ENCODE data around the gene PKN2.
"Not testable (repeated sequence)": the region's sequence is repeated elsewhere in the genome, so short reads cannot be mapped to it uniquely, and the experiment has no call there.

The PKN2 gene

GRCh38 chr1:88697503-88697902 lies 13.4 kb downstream of the PKN2 start:
- no peak for DNase-seq (ENCODE audit: low spot score in 2 of 2)
- H3K9me3 Mint-ChIP-seq: no peaks in the 10 kb centered on the region
- ATAC-seq (ENCODE audit: low read depth): no peak
- H3K36me3 Mint-ChIP-seq: peaks cover 10% of the 10 kb centered on the region
- no peak overlapping the region for H3K4me3 Mint-ChIP-seq
- peak overlapping the region; percentile 36 for H3K27ac Mint-ChIP-seq
- H3K27me3 Mint-ChIP-seq: no peaks in the 10 kb centered on the region
- H3K4me1 Mint-ChIP-seq: peaks cover 29% of the 10 kb centered on the region

DNA sequence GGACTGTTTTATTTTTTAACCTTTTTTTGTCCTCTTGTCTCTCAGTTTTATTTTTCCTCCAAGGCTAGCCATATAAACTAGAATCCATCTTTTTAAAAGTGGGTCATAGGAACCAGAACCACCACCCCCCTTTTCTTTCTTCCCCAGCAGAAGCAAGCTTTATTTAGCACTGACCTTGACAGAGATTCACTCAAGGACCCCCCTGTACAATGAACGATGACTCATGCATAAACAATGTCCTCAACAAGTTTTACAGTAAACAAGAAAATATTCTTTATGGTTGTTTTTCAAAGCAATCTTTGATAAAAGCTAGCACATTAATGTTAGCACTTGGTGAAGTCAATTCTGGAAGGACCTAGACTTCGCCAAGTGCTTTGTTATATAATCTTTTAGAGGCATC lies 14.1 kb downstream of the PKN2 start:
- peak overlapping the region; percentile 36 for H3K27ac Mint-ChIP-seq
- no peak for ATAC-seq (ENCODE audit: low read depth)
- peaks cover 31% of the 10 kb centered on the region for H3K4me1 Mint-ChIP-seq
- no peaks in the 10 kb centered on the region for H3K9me3 Mint-ChIP-seq
- peaks cover 9% of the 10 kb centered on the region for H3K36me3 Mint-ChIP-seq
- H3K27me3 Mint-ChIP-seq: no peaks in the 10 kb centered on the region
- no peak for DNase-seq (ENCODE audit: low spot score in 2 of 2)
- no peak overlapping the region for H3K4me3 Mint-ChIP-seq

GRCh38 chr1:88698764-88699163 lies 14.7 kb downstream of the PKN2 start:
- H3K4me1 Mint-ChIP-seq: peaks cover 31% of the 10 kb centered on the region
- peaks cover 9% of the 10 kb centered on the region for H3K36me3 Mint-ChIP-seq

GRCh38 chr1:88700425-88701013 lies 16.4 kb downstream of the PKN2 start:
- peaks cover 25% of the 10 kb centered on the region for H3K4me1 Mint-ChIP-seq
- ATAC-seq (ENCODE audit: low read depth) (no peak), DNase-seq (ENCODE audit: low spot score in 2 of 2) (no peak)
- no peaks in the 10 kb centered on the region for H3K27me3 Mint-ChIP-seq
- H3K4me3 Mint-ChIP-seq: no peak overlapping the region
- H3K27ac Mint-ChIP-seq: no peak overlapping the region
- no peaks in the 10 kb centered on the region for H3K9me3 Mint-ChIP-seq
- H3K36me3 Mint-ChIP-seq: peaks cover 2% of the 10 kb centered on the region

More at GRCh38 chr1:88698764-88699163, 14.7 kb downstream of the PKN2 start:
- DNase-seq (ENCODE audit: low spot score in 2 of 2): no peak
- no peak for ATAC-seq (ENCODE audit: low read depth)
- H3K27me3 Mint-ChIP-seq: no peaks in the 10 kb centered on the region
- no peak overlapping the region for H3K4me3 Mint-ChIP-seq
- peak overlapping the region; percentile 2 for H3K27ac Mint-ChIP-seq
- no peaks in the 10 kb centered on the region for H3K9me3 Mint-ChIP-seq

GRCh38 chr1:88701275-88701674 lies 17.2 kb downstream of the PKN2 start:
- DNase-seq (ENCODE audit: low spot score in 2 of 2): peak in 1 of 2 donors; percentile 9
- Mint-ChIP-seq H3K27ac (peak overlapping the region; percentile 86), H3K4me1 (peaks cover 24% of the 10 kb centered on the region), H3K4me3 (peak overlapping the region; percentile 67), H3K36me3 (peaks cover 2% of the 10 kb centered on the region), H3K9me3 (no peaks in the 10 kb centered on the region), H3K27me3 (no peaks in the 10 kb centered on the region)
- peak; percentile 99 for ATAC-seq (ENCODE audit: low read depth)

- not testable (repeated sequence) for H3K36me3 Mint-ChIP-seq; H3K4me3 Mint-ChIP-seq; H3K9me3 Mint-ChIP-seq; ATAC-seq (ENCODE audit: low read depth); H3K27me3 Mint-ChIP-seq; DNase-seq (ENCODE audit: low spot score in 2 of 2)
- Mint-ChIP-seq H3K4me1 (peaks cover 24% of the 10 kb centered on the region), H3K27ac (peak overlapping the region; percentile 86)
Observed at GRCh38 chr1:88701793-88702192, 17.7 kb downstream of the PKN2 start.

DNA sequence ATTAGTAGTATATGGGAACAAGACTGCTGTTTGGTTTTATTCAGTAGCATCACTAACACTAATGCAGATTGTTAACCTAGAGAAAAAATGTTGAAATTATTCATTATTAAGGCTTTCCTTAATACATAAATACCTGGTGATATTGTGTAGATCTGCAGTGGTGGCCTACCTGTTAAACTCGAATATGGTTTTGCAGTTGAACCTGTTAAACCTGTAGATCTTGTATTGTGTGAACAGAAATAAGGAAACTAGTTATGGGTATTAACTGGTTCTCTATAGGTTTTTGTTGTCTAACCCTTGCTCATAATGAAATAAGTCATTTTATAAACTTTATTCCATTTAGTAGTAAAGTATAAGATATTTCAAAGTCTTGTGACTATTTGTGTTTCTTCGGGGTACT lies 23.9 kb downstream of the PKN2 start:
- no peaks in the 10 kb centered on the region for H3K27me3 Mint-ChIP-seq
- ATAC-seq (ENCODE audit: low read depth): no peak
- H3K36me3 Mint-ChIP-seq: peaks cover 17% of the 10 kb centered on the region
- DNase-seq (ENCODE audit: low spot score in 2 of 2): no peak
- no peak overlapping the region for H3K4me3 Mint-ChIP-seq
- H3K9me3 Mint-ChIP-seq: no peaks in the 10 kb centered on the region
- no peak overlapping the region for H3K27ac Mint-ChIP-seq
- H3K4me1 Mint-ChIP-seq: peaks cover 16% of the 10 kb centered on the region

DNA sequence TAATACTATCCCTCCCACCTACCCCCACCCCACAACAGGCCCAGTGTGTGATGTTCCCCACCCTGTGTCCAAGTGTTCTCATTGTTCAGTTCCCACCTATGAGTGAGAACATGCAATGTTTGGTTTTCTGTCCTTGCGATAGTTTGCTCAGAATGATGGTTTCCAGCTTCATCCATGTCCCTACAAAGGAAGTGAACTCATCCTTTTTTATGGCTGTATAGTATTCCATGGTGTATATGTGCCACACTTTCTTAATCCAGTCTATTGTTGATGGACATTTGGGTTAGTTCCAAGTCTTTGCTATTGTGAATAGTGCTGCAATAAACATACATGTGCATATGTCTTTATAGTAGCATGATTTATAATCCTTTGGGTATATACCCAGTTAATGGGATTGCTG lies 28.8 kb downstream of the PKN2 start:
- not testable (repeated sequence) for H3K27me3 Mint-ChIP-seq; DNase-seq (ENCODE audit: low spot score in 2 of 2); ATAC-seq (ENCODE audit: low read depth); H3K27ac Mint-ChIP-seq; H3K9me3 Mint-ChIP-seq; H3K4me3 Mint-ChIP-seq
- H3K36me3 Mint-ChIP-seq: peaks cover 35% of the 10 kb centered on the region
- peaks cover 34% of the 10 kb centered on the region for H3K4me1 Mint-ChIP-seq

DNA sequence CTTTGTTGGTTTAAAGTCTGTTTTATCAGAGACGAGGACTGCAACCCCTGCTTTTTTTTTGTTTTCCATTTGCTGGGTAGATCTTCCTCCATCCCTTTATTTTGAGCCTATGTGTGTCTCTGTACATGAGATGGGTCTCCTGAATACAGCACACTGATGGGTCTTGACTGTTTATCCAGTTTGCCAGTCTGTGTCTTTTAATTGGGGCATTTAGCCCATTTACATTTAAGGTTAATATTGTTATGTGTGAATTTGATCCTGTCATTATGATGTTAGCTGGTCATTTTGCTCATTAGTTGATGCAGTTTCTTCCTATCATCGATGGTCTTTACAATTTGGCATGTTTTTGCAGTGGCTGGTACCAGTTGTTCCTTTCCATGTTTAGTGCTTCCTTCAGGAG lies 32.5 kb downstream of the PKN2 start:
- not testable (repeated sequence) for H3K4me3 Mint-ChIP-seq; H3K9me3 Mint-ChIP-seq; H3K27me3 Mint-ChIP-seq; H3K27ac Mint-ChIP-seq; DNase-seq (ENCODE audit: low spot score in 2 of 2); ATAC-seq (ENCODE audit: low read depth)
- H3K36me3 Mint-ChIP-seq: peaks cover 31% of the 10 kb centered on the region
- H3K4me1 Mint-ChIP-seq: peaks cover 27% of the 10 kb centered on the region

GRCh38 chr1:88722492-88722891 lies 38.4 kb downstream of the PKN2 start:
- no peak for ATAC-seq (ENCODE audit: low read depth)
- Mint-ChIP-seq H3K36me3 (peaks cover 12% of the 10 kb centered on the region), H3K9me3 (no peaks in the 10 kb centered on the region), H3K4me1 (peaks cover 16% of the 10 kb centered on the region), H3K27me3 (no peaks in the 10 kb centered on the region), H3K4me3 (no peak overlapping the region), H3K27ac (no peak overlapping the region)
- DNase-seq (ENCODE audit: low spot score in 2 of 2): no peak

- H3K4me1 Mint-ChIP-seq: peaks cover 16% of the 10 kb centered on the region
- ATAC-seq (ENCODE audit: low read depth): no peak
- H3K27me3 Mint-ChIP-seq: no peaks in the 10 kb centered on the region
- H3K27ac Mint-ChIP-seq: no peak overlapping the region
- no peaks in the 10 kb centered on the region for H3K9me3 Mint-ChIP-seq
- peaks cover 18% of the 10 kb centered on the region for H3K36me3 Mint-ChIP-seq
- no peak for DNase-seq (ENCODE audit: low spot score in 2 of 2)
- no peak overlapping the region for H3K4me3 Mint-ChIP-seq
Observed at GRCh38 chr1:88726697-88727096, 42.6 kb downstream of the PKN2 start.

GRCh38 chr1:88727205-88727604 lies 43.1 kb downstream of the PKN2 start:
- ATAC-seq (ENCODE audit: low read depth) (no peak), DNase-seq (ENCODE audit: low spot score in 2 of 2) (no peak)
- Mint-ChIP-seq H3K9me3 (no peaks in the 10 kb centered on the region), H3K4me3 (no peak overlapping the region), H3K27me3 (no peaks in the 10 kb centered on the region), H3K27ac (no peak overlapping the region), H3K4me1 (peaks cover 16% of the 10 kb centered on the region), H3K36me3 (peaks cover 18% of the 10 kb centered on the region)

DNA sequence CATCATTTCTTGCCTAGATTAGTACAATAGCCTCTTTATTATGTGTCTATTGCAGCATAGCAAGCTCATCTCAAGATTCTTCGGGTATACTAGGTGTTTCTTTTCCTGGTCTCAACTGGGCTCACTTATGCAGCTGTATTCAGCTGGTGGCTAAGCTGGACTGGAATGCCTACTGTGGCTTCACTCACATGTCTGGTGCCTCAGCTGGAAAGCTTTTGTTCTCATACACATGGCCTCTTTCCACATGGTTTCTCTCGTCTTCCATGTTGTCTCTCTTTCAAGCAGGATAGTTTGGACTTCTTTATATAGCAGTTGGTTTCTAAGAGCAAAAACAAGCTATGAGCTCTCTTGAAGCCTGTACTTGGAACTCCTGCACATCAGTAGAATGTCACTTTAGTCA lies 45.2 kb downstream of the PKN2 start:
- H3K36me3 Mint-ChIP-seq: peaks cover 29% of the 10 kb centered on the region
- no peak overlapping the region for H3K4me3 Mint-ChIP-seq
- peaks cover 5% of the 10 kb centered on the region for H3K9me3 Mint-ChIP-seq
- no peaks in the 10 kb centered on the region for H3K27me3 Mint-ChIP-seq
- peak overlapping the region; percentile 50 for H3K27ac Mint-ChIP-seq
- H3K4me1 Mint-ChIP-seq: peaks cover 16% of the 10 kb centered on the region
- ATAC-seq (ENCODE audit: low read depth) (no peak), DNase-seq (ENCODE audit: low spot score in 2 of 2) (no peak)

DNA sequence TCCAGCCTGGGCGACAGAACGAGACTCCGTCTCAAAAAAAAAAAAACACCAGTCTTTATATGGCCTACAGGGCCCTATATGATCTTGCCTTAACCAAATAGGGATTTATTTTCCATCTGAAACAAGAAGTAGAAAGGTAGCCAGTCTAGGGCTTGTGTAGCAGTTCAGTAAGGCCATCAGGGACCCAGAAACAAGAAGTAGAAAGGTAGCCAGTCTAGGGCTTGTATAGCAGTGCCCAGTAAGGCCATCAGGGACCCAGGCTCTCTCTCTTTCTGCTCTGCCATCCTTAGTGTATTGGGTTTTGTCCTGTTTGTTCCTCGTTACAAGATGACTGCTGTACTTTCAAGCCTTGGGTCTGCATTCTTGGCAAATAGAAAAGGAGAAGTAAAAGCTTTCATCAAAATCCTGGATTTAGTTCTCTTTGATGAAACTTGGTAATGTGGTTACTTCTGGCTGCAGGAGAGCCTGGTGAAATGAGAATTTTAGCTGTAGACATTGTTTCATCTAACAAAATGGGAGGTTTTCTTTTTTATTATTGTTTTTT lies 46.1 kb downstream of the PKN2 start:
- Mint-ChIP-seq H3K4me3 (no peak overlapping the region), H3K9me3 (peaks cover 9% of the 10 kb centered on the region), H3K36me3 (peaks cover 33% of the 10 kb centered on the region), H3K4me1 (peaks cover 14% of the 10 kb centered on the region), H3K27ac (no peak overlapping the region), H3K27me3 (no peaks in the 10 kb centered on the region)
- DNase-seq (ENCODE audit: low spot score in 2 of 2): no peak
- ATAC-seq (ENCODE audit: low read depth): no peak

DNA sequence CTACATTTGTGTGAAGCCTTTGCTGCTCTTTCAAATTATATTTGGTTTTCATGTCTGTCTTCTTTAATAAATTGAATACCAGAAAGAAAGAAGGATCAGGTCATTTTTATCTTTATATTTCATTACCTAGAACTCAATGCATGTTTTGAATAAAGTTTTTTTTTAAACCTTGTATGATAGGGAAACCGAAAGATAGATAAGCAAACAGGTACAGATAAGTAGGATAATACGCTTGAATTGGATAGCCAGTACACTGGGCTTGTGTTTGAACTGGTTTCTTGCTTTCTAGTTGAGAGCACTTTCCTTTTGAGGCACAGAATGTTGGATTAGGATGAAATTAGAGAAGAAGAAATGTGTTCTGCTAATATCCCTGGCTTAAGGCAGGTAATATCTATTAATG lies 46.9 kb downstream of the PKN2 start:
- Mint-ChIP-seq H3K27ac (no peak overlapping the region), H3K9me3 (peaks cover 14% of the 10 kb centered on the region), H3K27me3 (no peaks in the 10 kb centered on the region), H3K36me3 (peaks cover 39% of the 10 kb centered on the region), H3K4me3 (no peak overlapping the region), H3K4me1 (peaks cover 13% of the 10 kb centered on the region)
- ATAC-seq (ENCODE audit: low read depth): no peak
- no peak for DNase-seq (ENCODE audit: low spot score in 2 of 2)
